Progenitor cell of endocrine pancreas (in vitro differentiated cells): ENCODE measurements around the gene DNAAF9. TPM values are rescaled to one million over a fixed set of nuclear protein-coding genes. Genes with fewer than 3 reads are reported as not detected.
"Not testable (repeated sequence)": the region's sequence is repeated elsewhere in the genome, so short reads cannot be mapped to it uniquely, and the experiment has no call there.

Experiments used
- DNase-seq: peaks from one replicate; pipeline ENCODE4 v3.0.0; 2021; ENCODE audit warnings: low spot score; ENCODE audit not compliant: unreplicated experiment
- H3K27ac Mint-ChIP-seq: 2 replicates; pipeline ENCODE4 v1.8.0; 2021; ENCODE audit warnings: mild to moderate bottlenecking, moderate library complexity, mixed read lengths
- H3K27me3 Mint-ChIP-seq: 2 replicates; pipeline ENCODE4 v1.8.0; 2021; ENCODE audit warnings: mixed read lengths
- H3K36me3 Mint-ChIP-seq: 2 replicates; pipeline ENCODE4 v1.8.0; 2022; ENCODE audit warnings: mixed read lengths; ENCODE audit not compliant: insufficient read depth
- H3K4me1 Mint-ChIP-seq: 2 replicates; pipeline ENCODE4 v1.8.0; 2021; ENCODE audit warnings: low read depth, mixed read lengths
- H3K4me3 Mint-ChIP-seq: 2 replicates; pipeline ENCODE4 v1.8.0; 2021; ENCODE audit warnings: low read depth, mild to moderate bottlenecking, moderate library complexity, mixed read lengths
- H3K9me3 Mint-ChIP-seq: 2 replicates; pipeline ENCODE4 v1.8.0; 2021; ENCODE audit warnings: low read depth, mixed read lengths
- total RNA-seq: library from RNA; stranded (reverse); gene quantifications from 2 replicates; pipeline ENCODE4 v1.2.1, GENCODE V29; 2021
- TF ChIP-seq, protein P1 (sequence below): fragments of 200-600 bp; sonication (generic); IDR thresholded peaks from one replicate; pipeline ENCODE4 v1.5.0; 2021; ENCODE audit warnings: antibody characterized with exemption, mild to moderate bottlenecking; ENCODE audit not compliant: unreplicated experiment

Gene DNAAF9
- total RNA-seq, 1 donor from 2014 or later = 29.9 TPM

DNA sequence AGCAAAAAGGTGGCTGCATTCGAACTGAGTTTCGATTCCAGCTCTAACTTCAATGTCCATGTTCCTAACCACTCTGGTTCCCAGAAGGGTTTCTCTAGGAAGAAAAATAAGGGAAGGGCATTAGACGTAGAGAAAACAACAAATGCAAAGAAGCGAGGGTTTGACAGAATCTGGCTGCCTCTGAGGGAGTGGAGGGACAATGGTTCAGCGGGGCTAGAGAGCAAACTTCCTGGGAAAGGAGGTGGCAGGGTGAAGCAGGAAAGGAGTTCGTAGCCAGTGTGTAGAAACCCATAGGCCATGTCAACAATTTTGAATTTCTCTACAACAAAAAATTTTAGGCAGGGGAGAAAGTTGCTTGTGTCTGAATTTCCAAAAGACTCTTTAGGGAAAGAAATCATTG, 14.5 kb upstream of the DNAAF9 start:
- no peak for DNase-seq
- H3K4me3 Mint-ChIP-seq = no peak overlapping the region
- no peaks in the 10 kb centered on the region for H3K4me1 Mint-ChIP-seq
- H3K9me3 Mint-ChIP-seq = no peaks in the 10 kb centered on the region
- no peaks in the 10 kb centered on the region for H3K27me3 Mint-ChIP-seq
- TF ChIP-seq, protein P1, sequence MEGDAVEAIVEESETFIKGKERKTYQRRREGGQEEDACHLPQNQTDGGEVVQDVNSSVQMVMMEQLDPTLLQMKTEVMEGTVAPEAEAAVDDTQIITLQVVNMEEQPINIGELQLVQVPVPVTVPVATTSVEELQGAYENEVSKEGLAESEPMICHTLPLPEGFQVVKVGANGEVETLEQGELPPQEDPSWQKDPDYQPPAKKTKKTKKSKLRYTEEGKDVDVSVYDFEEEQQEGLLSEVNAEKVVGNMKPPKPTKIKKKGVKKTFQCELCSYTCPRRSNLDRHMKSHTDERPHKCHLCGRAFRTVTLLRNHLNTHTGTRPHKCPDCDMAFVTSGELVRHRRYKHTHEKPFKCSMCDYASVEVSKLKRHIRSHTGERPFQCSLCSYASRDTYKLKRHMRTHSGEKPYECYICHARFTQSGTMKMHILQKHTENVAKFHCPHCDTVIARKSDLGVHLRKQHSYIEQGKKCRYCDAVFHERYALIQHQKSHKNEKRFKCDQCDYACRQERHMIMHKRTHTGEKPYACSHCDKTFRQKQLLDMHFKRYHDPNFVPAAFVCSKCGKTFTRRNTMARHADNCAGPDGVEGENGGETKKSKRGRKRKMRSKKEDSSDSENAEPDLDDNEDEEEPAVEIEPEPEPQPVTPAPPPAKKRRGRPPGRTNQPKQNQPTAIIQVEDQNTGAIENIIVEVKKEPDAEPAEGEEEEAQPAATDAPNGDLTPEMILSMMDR = no peak
- H3K36me3 Mint-ChIP-seq = no peaks in the 10 kb centered on the region
- no peak overlapping the region for H3K27ac Mint-ChIP-seq

GRCh38 chr20:3420211-3420707, 12.8 kb upstream of the DNAAF9 start:
- no peak for DNase-seq
- Mint-ChIP-seq H3K27me3 (no peaks in the 10 kb centered on the region), H3K4me3 (no peak overlapping the region), H3K27ac (no peak overlapping the region), H3K4me1 (no peaks in the 10 kb centered on the region), H3K9me3 (peaks cover 4% of the 10 kb centered on the region), H3K36me3 (no peaks in the 10 kb centered on the region)
- TF ChIP-seq, protein P1 = no peak

- H3K4me1 Mint-ChIP-seq, H3K4me3 Mint-ChIP-seq, H3K27ac Mint-ChIP-seq: not testable (repeated sequence)
Measured at GRCh38 chr20:3418161-3418560, 10.7 kb upstream of the DNAAF9 start.

GRCh38 chr20:3414122-3414521, 6.7 kb upstream of the DNAAF9 start:
- H3K36me3 Mint-ChIP-seq = no peaks in the 10 kb centered on the region
- TF ChIP-seq, protein P1 = no peak
- DNase-seq = no peak
- no peaks in the 10 kb centered on the region for H3K4me1 Mint-ChIP-seq
- no peaks in the 10 kb centered on the region for H3K27me3 Mint-ChIP-seq
- H3K9me3 Mint-ChIP-seq = peaks cover 11% of the 10 kb centered on the region
- no peak overlapping the region for H3K27ac Mint-ChIP-seq
- H3K4me3 Mint-ChIP-seq = no peak overlapping the region

More at GRCh38 chr20:3418161-3418560, 10.7 kb upstream of the DNAAF9 start:
- peaks cover 11% of the 10 kb centered on the region for H3K9me3 Mint-ChIP-seq
- not testable (repeated sequence) for H3K36me3 Mint-ChIP-seq, H3K27me3 Mint-ChIP-seq, DNase-seq

GRCh38 chr20:3413393-3413889, 6.0 kb upstream of the DNAAF9 start:
- Mint-ChIP-seq H3K27ac (no peak overlapping the region), H3K27me3 (no peaks in the 10 kb centered on the region), H3K9me3 (peaks cover 11% of the 10 kb centered on the region), H3K36me3 (no peaks in the 10 kb centered on the region), H3K4me3 (no peak overlapping the region), H3K4me1 (peaks cover 1% of the 10 kb centered on the region)
- DNase-seq = no peak
- TF ChIP-seq, protein P1 = no peak
